Measurements from ENCODE around the gene METTL26. TPM values are rescaled to one million over a fixed set of nuclear protein-coding genes. Genes with fewer than 3 reads are reported as not detected.
"Not testable (repeated sequence)": the region's sequence is repeated elsewhere in the genome, so short reads cannot be mapped to it uniquely, and the experiment has no call there.

METTL26 gene
- total RNA-seq, 3 donors from 2014 or later = 108 to 136 (median 130) TPM

DNA sequence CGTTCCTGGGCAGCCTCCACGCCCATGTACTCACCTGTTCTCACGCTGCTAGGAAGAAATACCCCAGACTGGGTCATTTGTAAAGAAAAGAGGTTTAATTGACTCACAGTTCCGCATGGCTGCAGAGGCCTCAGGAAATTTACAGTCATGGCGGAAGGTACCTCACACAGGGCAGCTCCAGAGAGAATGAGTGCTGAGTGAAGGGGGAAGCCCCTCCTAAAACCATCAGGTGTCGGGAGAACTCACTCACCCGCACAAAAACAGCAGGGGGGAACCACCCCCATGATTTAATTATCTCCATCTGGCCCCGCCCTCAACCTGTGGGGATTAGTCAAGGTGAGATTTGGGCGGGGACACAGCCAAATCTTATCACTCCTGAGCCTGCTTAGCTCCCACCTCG, 28.1 kb downstream of the METTL26 start:
- H3K4me1 ChIP-seq = no peaks in the 10 kb centered on the region

DNA sequence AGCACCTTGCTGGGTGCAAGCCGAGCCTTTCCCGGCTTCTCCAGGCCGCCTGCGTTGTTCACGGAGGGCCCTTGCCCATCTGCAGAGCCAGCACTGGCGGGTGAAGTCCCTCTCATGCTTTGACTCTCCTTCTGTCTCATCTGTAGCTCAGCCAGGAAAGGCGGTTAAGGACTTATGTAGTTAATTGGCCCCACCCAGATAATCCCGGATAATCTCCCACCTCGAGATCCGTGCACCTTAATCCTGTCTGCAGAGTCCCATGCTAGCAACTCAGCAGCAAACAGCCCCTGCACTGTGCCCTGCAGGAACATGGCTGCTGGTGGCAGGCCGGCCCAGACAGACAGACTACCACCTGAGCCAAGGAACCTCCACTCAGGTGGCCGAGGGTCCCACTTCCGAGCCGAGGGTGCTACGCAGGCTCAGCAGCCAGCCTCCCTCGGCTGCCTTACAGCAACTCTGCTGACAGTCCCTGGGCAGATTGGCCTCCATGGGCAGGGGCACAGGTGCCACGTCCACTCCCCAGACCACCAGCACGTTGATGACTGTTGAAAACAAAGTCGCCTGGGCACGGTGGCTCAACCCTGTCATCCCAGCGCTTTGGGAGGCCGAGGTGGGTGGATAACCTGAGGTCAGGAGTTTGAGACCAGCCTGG, 29.3 kb downstream of the METTL26 start:
- Histone ChIP-seq H3K9me3 (no peaks in the 10 kb centered on the region), H3K36me3 (no peaks in the 10 kb centered on the region), H3K27ac (no peak overlapping the region), H3K4me1 (no peaks in the 10 kb centered on the region), H3K4me3 (no peak overlapping the region), H3K27me3 (no peaks in the 10 kb centered on the region)
- no peak for DNase-seq (ENCODE audit: low spot score in 2 of 2)
- intact Hi-C loops (cut with DNase I; ENCODE audit: low total_unique reads) = no loop called here
- TF ChIP-seq POLR2AphosphoS5 (IDR thresholded peaks at IDR 0.05) = no peak
- TF ChIP-seq, protein P1, sequence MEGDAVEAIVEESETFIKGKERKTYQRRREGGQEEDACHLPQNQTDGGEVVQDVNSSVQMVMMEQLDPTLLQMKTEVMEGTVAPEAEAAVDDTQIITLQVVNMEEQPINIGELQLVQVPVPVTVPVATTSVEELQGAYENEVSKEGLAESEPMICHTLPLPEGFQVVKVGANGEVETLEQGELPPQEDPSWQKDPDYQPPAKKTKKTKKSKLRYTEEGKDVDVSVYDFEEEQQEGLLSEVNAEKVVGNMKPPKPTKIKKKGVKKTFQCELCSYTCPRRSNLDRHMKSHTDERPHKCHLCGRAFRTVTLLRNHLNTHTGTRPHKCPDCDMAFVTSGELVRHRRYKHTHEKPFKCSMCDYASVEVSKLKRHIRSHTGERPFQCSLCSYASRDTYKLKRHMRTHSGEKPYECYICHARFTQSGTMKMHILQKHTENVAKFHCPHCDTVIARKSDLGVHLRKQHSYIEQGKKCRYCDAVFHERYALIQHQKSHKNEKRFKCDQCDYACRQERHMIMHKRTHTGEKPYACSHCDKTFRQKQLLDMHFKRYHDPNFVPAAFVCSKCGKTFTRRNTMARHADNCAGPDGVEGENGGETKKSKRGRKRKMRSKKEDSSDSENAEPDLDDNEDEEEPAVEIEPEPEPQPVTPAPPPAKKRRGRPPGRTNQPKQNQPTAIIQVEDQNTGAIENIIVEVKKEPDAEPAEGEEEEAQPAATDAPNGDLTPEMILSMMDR (IDR thresholded peaks at IDR 0.05) = no peak
- TF ChIP-seq POLR2A (IDR thresholded peaks at IDR 0.05) = no peak

More for the DNA sequence above, 28.1 kb downstream of the METTL26 start:
- intact Hi-C loops (cut with DNase I; ENCODE audit: low total_unique reads) = no loop called here
- Histone ChIP-seq H3K27me3 (no peaks in the 10 kb centered on the region), H3K36me3 (no peaks in the 10 kb centered on the region), H3K4me3 (no peak overlapping the region), H3K27ac (no peak overlapping the region), H3K9me3 (no peaks in the 10 kb centered on the region)
- no peak for TF ChIP-seq POLR2A (IDR thresholded peaks at IDR 0.05)
- TF ChIP-seq, protein P1 (IDR thresholded peaks at IDR 0.05) = no peak
- TF ChIP-seq POLR2AphosphoS5 (IDR thresholded peaks at IDR 0.05) = no peak
- no peak for DNase-seq (ENCODE audit: low spot score in 2 of 2)

DNA sequence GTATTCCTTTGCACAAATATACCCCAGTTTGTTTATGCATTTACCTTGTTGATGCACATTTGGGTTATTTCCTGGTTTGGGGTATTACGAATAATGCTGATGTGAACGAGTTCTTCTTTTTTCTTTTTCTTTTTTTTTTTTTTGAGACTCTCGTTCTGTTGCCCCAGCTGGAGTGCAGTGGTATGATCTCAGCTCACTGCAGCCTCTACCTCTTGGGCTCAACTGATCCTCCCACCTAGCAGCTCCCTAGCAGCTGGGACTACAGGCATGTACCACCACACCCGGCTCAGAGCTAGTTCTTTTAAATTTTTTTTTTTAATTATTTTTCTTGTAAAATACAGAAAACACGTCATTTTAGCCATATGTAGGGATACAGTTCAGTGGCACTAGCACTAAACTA, 32.2 kb downstream of the METTL26 start:
- no peak overlapping the region for H3K27ac ChIP-seq
- no peaks in the 10 kb centered on the region for H3K9me3 ChIP-seq
- DNase-seq (ENCODE audit: low spot score in 2 of 2) = no peak
- TF ChIP-seq POLR2A (IDR thresholded peaks at IDR 0.05) (no peak), POLR2AphosphoS5 (IDR thresholded peaks at IDR 0.05) (no peak)
- TF ChIP-seq, protein P1 (IDR thresholded peaks at IDR 0.05) = no peak
- H3K4me3 ChIP-seq = no peak overlapping the region
- no peaks in the 10 kb centered on the region for H3K36me3 ChIP-seq
- H3K4me1 ChIP-seq = no peaks in the 10 kb centered on the region
- intact Hi-C loops (cut with DNase I; ENCODE audit: low total_unique reads) = no loop called here
- no peaks in the 10 kb centered on the region for H3K27me3 ChIP-seq

DNA sequence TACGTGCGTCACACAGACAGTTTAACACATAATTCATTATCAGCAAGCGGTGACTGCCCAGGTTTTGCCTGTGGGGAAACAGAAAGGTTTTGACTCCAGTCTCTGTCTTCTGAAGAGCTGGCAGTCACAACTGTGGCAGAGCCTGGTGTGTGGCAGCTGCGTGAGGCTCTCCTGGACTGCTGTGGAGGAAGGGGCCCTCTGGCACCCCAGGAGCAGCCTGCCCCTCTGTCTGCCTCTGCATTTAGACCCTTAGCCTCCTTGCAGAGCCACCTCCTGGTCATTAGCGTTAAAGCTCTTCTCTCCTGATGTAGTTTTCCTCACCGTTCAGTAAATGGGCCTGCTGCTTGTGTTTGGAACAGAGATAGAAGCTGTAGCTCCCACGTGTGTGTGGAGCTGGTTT, 35.3 kb downstream of the METTL26 start:
- intact Hi-C loops (cut with DNase I; ENCODE audit: low total_unique reads) = no loop called here
- Histone ChIP-seq H3K4me3 (no peak overlapping the region), H3K36me3 (no peaks in the 10 kb centered on the region), H3K9me3 (no peaks in the 10 kb centered on the region), H3K27me3 (no peaks in the 10 kb centered on the region), H3K4me1 (no peaks in the 10 kb centered on the region), H3K27ac (no peak overlapping the region)
- TF ChIP-seq POLR2AphosphoS5 (IDR thresholded peaks at IDR 0.05) = no peak
- TF ChIP-seq, protein P1 (IDR thresholded peaks at IDR 0.05) = no peak
- no peak for TF ChIP-seq POLR2A (IDR thresholded peaks at IDR 0.05)
- DNase-seq (ENCODE audit: low spot score in 2 of 2) = no peak

DNA sequence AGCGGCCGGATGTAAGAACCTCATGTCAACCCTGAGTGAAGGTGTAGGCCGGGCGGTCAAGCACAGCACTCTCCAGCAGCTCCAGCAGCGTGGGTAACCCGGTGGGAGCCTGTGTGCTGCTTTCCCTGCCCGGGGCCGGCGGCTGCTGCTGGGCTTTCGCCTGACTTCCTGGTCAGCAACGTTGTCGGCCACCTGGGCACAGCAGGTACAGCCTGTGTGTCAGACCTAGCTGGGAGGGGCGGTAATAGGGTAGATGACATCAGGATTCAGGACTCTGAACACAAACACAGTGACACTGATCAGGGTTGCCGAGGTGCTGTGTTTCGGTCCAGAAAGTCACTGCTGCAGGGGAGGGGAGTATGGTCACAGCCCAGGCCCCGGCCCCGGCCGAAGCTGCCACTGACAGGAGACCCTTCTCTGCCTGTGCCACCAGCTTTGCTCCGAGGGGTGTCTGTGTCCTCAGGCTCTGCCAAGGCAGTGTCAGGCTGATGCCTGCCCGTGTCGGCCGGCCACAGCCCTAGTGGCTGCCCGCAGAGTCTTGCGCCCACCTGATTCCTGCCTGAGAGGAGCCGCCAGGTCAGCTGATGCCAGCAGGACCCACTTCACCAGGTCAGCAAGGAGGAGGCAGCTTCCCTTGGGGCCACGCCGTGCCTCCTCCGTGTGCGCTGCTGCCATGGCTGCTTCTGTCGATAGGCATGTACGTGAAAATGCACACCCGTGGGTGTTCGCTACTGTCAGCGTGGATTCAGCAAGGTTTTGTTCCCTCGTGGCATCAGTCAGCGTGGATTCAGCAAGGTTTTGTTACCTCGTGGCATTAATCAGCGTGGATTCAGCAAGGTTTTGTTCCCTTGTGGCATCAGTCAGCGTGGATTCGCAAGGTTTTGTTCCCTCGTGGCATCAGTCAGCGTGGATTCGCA, 37.0 kb downstream of the METTL26 start:
- no peak overlapping the region for H3K4me3 ChIP-seq
- H3K9me3 ChIP-seq = no peaks in the 10 kb centered on the region
- peaks cover 0 to 4% of the 10 kb centered on the region in 2 donors for H3K4me1 ChIP-seq
- no peaks in the 10 kb centered on the region for H3K36me3 ChIP-seq
- H3K27me3 ChIP-seq = no peaks in the 10 kb centered on the region
- no peak for TF ChIP-seq POLR2A (IDR thresholded peaks at IDR 0.05)
- no peak for TF ChIP-seq POLR2AphosphoS5 (IDR thresholded peaks at IDR 0.05)
- TF ChIP-seq, protein P1 (IDR thresholded peaks at IDR 0.05) = no peak
- intact Hi-C loops (cut with DNase I; ENCODE audit: low total_unique reads) = no loop called here
- DNase-seq (ENCODE audit: low spot score in 2 of 2) = no peak
- H3K27ac ChIP-seq = no peak overlapping the region

DNA sequence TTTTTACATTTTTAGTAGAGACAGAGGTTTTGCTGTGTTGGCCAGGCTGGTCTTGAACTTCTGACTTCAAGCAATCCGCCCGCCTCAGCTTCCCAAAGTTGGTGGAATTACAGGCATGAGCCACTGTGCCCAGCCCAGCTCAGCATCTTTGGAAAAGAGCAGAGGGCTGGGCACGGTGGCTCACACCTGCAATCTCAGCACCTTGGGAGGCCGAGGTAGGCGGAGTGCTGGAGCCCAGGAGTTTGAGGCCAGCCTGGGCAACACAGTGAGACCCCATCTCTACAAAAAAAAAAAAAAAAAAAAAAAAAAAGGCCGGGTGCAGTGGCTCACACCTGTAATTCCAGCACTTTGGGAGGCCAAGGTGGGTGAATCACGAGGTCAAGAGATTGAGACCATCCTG, 38.5 kb downstream of the METTL26 start:
- DNase-seq (ENCODE audit: low spot score in 2 of 2); H3K9me3 ChIP-seq; H3K4me3 ChIP-seq; H3K27ac ChIP-seq; H3K27me3 ChIP-seq; intact Hi-C loops (cut with DNase I; ENCODE audit: low total_unique reads); H3K36me3 ChIP-seq: not testable (repeated sequence)
- H3K4me1 ChIP-seq = peaks cover 0 to 14% of the 10 kb centered on the region in 2 donors

All from breast epithelium (tissue), 4 donors.